G401 (cell line): ENCODE results near the gene PXT1. TPM values are rescaled to one million over a fixed set of nuclear protein-coding genes. Genes with fewer than 3 reads are reported as not detected.
"Not testable (repeated sequence)": the region's sequence is repeated elsewhere in the genome, so short reads cannot be mapped to it uniquely, and the experiment has no call there.

Experiments used
- DNase-seq: peaks from one replicate; pipeline ENCODE4 v3.0.0-alpha.2; 2015; ENCODE audit warnings: low spot score
- in situ Hi-C: cut with HindIII; loops from 2 replicates; pipeline ENCODE4 v1.10.0; 2016; ENCODE audit warnings: low sequenced_read_pairs, mixed read lengths
- total RNA-seq: library from RNA; depleted of rRNA; stranded (reverse); fragments of >200 nt; shearing (Covaris generic); gene quantifications from 2 replicates; pipeline ENCODE4 v1.2.3, GENCODE V29; 2014; rRNA removed

PXT1 gene
- total RNA-seq = not detected in 2 replicates

DNA sequence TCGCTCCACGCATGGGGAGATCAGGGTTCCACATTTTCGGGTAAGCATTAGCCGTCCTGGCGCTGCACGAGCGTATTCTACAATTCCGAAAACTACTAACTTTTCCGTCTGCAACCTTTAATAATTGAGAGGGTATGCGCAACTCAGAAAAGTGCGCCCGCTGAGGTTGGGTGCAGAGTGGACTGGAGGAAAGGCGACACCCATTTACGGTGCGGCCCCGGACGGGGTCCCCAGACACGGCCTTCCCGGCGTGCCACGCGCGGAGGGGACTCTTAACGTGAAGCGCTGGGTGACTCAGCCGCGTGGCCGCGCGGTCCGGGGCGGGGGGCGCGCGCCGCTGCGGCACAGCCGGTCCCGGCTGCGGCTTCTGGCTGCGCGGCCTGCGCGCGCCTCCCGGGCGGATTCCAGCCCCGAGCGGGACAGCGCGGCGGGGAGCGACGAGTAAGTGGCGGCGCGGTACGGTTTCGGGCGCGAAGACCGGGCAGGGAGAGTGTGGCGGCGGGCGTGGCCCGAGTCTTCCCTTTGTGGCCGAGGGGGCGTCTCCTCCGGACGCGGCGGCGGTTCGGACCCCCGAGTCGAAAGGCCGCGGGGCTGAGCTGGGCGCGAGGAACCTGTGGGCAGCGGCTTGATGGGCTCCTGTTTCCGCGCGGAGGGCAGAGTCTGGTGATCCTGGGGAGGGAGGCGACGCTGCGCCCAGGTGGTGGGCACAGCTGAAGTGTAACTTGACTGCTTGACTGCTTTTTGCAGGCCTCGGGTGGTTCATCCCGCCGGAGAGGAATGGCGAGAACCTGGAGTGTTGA, at the start of gene PXT1, which contains the start of gene KCTD20:
PXT1 (minus strand) TSS at position 184 of the 800 bp plus-strand sequence. CDS start 16,772 bp downstream, outside the sequence.
KCTD20 (plus strand) TSS at position 330 of the 800 bp plus-strand sequence. CDS start 27,098 bp downstream, outside the sequence.
- in situ Hi-C loops = no loop called here
- DNase-seq = peak; percentile 78

DNA sequence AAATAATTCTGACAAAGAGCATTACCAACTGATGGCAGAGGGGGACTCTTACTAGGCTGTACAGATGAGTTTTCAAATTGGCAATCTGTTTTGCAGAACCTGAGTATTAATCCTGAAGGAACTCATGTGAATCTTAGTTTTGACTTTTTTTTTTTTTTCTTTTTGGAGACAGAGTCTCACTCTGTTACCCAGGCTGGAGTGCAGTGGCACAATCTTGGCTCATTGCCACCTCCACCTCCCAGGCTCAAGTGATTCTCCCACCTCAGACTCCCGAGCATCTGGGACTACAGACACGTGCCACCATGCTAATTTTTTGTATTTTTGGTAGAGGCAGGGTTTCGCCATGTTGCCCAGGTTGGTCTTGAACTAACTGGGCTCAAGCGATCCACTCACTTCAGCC, 49.4 kb upstream of the PXT1 start:
- DNase-seq = no peak
- in situ Hi-C loops = no loop called here

- in situ Hi-C loops = no loop called here
- no peak for DNase-seq
Observed at GRCh38 chr6:36491378-36491965, 48.8 kb upstream of the PXT1 start.

DNA sequence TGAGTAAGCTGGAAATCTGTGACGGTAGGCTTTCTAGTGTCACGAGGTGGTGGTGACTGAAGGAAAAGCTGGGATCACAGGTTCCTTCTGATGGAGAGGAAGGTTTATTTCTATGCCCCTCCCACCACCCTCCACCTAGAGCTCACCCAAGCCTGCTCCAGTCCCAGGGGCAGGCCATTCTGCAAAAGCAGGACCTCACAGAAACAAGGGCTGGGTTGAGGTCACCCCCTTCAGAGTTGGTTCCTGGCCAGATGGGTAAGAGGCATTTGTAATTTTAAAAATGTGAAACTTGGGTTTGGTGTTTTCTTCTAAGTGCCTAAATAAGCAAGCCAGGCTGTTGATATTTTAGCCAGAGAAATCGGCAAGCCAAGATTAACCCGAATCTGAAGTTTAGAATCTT, 46.8 kb upstream of the PXT1 start:
- in situ Hi-C loops = no loop called here
- no peak for DNase-seq

DNA sequence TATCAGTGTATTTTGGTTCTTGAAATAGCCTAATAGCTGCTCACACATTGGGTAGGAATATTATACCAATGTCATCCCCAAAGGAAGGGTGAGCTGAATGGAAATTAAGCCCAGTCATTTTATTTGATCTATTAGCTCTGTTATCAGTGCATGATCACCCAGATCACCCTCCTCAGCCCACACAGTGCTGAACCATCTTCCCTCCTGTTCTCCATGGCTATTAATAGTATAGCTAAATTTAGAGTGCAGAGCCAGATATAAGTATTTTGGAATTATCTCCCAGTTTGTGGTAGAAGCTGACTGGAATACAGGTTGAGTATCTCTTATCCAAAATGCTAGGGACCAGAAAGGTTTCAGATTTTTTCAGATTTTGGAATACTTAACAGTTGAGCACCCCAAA, 45.6 kb upstream of the PXT1 start:
- in situ Hi-C loops = no loop called here
- DNase-seq = no peak

DNA sequence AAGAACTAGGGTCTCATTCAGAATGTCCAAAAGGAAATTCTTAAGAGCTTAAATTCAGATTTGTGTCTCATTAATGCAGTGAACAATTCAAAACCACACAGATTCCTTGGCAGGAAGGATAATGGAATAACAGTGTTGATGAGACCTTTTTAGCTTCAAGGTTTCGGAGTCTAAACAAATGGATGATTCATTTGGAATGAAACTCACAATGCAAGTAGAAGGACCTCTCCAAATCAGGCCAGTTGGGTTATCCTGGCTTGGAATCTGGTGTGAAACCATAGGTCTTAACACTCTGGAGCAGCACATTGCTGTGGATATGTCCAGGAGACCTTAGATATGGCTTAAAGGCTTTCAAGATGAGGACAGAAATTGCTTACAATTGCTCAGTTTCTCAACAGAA, 45.0 kb upstream of the PXT1 start:
- in situ Hi-C loops = no loop called here
- DNase-seq = no peak

GRCh38 chr6:36484736-36485135, 42.1 kb upstream of the PXT1 start:
- in situ Hi-C loops = no loop called here
- no peak for DNase-seq

DNA sequence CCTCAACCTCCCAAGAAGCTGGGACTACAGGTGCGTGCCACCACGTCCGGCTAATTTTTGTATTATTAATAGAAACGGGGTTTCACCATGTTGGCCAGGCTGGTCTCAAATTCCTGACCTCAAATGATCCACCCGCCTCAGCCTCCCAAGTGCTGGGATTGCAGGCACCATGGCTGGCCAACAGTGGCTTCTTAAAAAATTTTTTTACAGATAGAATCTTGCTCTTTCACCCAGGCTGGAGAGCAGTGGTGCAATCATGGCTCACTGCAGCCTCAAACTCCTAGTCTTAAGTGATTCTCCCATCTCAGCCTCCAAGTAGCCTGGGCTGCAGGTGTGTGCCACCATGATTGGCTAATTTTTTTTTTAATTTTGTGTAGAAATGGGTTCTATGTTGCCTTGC, 40.7 kb upstream of the PXT1 start:
- DNase-seq, in situ Hi-C loops: not testable (repeated sequence)

- DNase-seq = no peak
- in situ Hi-C loops = no loop called here
Observed at GRCh38 chr6:36479256-36479655, 36.6 kb upstream of the PXT1 start.

DNA sequence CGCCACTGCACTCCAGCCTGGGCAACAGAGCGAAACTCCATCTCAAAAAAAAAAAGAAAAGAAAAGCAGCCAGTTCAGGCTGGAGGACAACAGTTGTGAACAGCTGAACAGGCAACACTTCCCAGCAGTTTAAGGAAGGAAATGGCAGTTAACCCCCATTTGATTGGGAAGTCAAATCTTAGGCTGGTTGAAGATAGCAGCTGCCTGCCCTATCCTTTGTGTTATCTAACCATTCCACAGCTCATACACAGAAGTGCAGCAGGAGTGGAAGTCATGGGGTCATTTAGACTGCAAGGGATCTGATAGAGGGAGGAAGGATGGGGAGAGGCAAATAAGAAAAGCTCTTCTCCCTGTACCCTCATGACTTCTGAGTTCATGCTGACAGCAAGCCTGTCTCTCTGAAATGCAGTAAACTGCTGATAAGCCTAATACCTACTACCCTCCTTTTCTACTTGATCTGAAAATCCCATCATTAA, 35.4 kb upstream of the PXT1 start:
- no peak for DNase-seq
- in situ Hi-C loops = no loop called here

DNA sequence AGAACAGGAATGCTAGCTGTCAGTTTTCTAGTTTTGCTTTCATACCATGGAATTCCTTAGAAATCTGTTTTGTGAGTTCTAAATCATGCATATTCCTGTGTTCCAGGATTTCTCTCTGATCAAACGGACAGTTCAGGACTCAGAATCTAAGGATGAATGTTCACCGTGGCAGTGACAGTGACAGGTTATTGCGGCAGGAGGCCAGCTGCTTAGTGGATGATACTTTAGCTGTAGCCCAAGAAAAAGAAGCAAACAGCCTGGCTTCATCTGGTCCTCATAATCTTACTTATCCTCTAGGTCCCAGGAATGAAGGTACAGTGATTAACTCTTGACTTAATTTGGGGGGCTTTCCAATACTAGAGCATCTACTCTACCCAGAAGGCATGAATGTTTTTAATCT, 27.3 kb upstream of the PXT1 start:
- in situ Hi-C loops = no loop called here

DNA sequence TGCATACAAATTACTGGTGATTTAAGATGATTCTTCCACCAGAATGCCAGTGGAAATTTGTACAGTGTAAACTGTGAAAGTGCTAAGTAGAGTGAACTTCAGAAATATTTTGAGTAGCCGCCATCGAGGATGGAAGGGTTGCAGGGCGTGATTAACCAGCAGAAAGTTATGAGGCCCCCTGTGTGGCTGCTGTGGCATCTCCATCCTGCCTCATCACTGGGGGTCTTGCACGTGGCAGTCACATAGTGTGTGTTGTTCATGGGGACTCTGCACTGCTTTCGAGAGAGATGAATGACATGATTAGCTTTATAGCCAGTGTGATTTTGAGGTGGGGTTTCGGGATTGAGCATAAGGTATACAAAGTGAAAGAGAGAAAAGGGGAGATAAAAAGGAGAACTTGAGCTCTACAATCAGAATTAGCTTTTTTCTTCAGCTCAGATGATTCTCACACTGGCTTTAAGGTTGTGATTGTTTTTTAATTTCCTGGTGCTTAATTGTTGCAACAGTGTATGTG, 26.6 kb upstream of the PXT1 start:
- in situ Hi-C loops = no loop called here
- DNase-seq = no peak

More for the DNA sequence above, 27.3 kb upstream of the PXT1 start:
- no peak for DNase-seq

GRCh38 chr6:36467625-36468024, 25.0 kb upstream of the PXT1 start:
- no peak for DNase-seq
- in situ Hi-C loops = no loop called here

DNA sequence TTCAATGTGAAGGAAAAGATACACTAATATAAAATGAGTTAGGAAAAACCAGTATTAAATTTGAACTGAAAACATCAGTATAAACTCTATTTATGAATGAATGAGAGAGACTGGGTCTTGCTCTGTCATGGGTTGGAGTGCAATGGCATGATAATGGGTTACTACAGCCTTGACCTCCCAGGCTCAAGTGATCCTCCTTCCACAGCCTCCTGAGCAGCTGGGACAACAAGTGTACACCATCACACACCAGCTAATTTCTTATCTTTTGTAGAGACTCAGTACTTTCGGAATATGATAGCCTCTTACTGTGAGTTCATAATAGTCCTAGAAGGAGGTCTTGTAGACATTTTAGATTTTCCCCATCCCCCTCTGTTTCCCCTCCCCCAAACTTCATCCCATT, 21.6 kb upstream of the PXT1 start:
- in situ Hi-C loops = no loop called here

GRCh38 chr6:36463676-36464075, 21.0 kb upstream of the PXT1 start:
- in situ Hi-C loops = no loop called here
- DNase-seq = no peak

More for the DNA sequence above, 21.6 kb upstream of the PXT1 start:
- DNase-seq = no peak

- in situ Hi-C loops = no loop called here
- DNase-seq = no peak
Observed at GRCh38 chr6:36461646-36462045, 19.0 kb upstream of the PXT1 start.

GRCh38 chr6:36460916-36461315, 18.3 kb upstream of the PXT1 start:
- in situ Hi-C loops = no loop called here
- DNase-seq = no peak

DNA sequence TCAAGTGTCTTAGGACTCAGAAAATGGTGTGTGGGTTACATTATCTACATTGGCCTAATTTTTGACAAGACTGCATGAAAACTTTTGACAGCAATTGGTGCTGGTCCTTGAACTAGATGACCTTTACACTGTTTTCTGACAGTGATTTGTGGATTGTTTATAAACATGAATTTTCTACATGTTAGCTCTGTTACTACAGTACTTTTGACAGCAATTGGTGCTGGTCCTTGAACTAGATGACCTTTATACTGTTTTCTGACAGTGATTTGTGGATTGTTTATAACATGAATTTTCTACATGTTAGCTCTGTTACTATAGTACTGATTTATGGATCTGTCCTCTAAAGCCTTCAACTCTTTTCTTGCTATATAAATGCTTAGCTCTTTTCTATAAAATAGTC, 16.8 kb upstream of the PXT1 start:
- in situ Hi-C loops = no loop called here
- DNase-seq = no peak

GRCh38 chr6:36455486-36456027, 12.9 kb upstream of the PXT1 start:
- no peak for DNase-seq
- in situ Hi-C loops = no loop called here

DNA sequence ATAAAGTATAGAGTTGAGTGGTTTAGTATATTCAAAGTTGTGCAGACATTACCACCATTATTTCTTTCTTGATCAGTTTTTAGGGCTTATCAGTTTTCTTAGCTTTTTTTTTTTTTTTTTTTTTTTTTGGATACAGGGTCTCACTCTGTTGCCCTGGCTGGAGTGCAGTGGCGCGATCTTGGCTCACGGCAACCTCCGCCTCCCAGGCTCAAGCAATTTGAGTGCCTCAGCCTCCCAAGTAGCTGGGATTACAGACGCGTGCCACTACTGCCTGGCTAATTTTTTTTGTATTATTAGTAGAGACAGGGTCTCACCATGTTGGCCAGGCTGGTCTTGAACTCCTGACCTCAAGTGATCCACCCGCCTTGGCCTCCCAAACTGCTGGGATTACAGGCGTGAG, 10.2 kb upstream of the PXT1 start:
- DNase-seq, in situ Hi-C loops: not testable (repeated sequence)
